RWPE2 (cell line): Measurements from ENCODE around the gene IGFBPL1.
A peak's percentile ranks its signal among the peaks of the same experiment; 100 is the strongest.

Source experiments
- ATAC-seq: fragments of 200-7000 bp; cut with Tn5 transposase; 3 replicates; pipeline ENCODE4 v1.9.1; 2021; ENCODE audit warnings: low read depth
- DNase-seq: peaks from one replicate; pipeline ENCODE4 v3.0.0-alpha.2; 2020; ENCODE audit warnings: low spot score
- H3K27ac ChIP-seq: fragments of 450-650 bp; 2 replicates; pipeline ENCODE4 v1.5.1; 2017; ENCODE audit warnings: mild to moderate bottlenecking; ENCODE audit not compliant: poor library complexity, severe bottlenecking
- H3K27me3 ChIP-seq: fragments of 250-450 bp; sonication (Bioruptor Pico); 2 replicates; pipeline ENCODE4 v1.5.1; 2021; ENCODE audit warnings: mild to moderate bottlenecking, moderate library complexity; ENCODE audit not compliant: insufficient read depth, poor library complexity, severe bottlenecking
- H3K36me3 ChIP-seq: fragments of 250-450 bp; sonication (Bioruptor Pico); 2 replicates; pipeline ENCODE4 v1.5.1; 2020; ENCODE audit warnings: low read depth, mild to moderate bottlenecking, moderate library complexity
- H3K4me1 ChIP-seq: fragments of 250-450 bp; sonication (Bioruptor Pico); 2 replicates; pipeline ENCODE4 v1.5.1; 2021; ENCODE audit warnings: mild to moderate bottlenecking, moderate library complexity; ENCODE audit not compliant: insufficient read depth, poor library complexity, severe bottlenecking
- H3K4me3 ChIP-seq: fragments of 250-450 bp; sonication (Bioruptor Pico); 2 replicates; pipeline ENCODE4 v1.5.1; 2021; ENCODE audit warnings: mild to moderate bottlenecking, moderate library complexity; ENCODE audit not compliant: severe bottlenecking
- H3K9me3 ChIP-seq: fragments of 250-450 bp; sonication (Bioruptor Pico); 2 replicates; pipeline ENCODE4 v1.5.1; 2021; ENCODE audit warnings: mild to moderate bottlenecking, moderate library complexity; ENCODE audit not compliant: severe bottlenecking
- CTCF ChIP-seq: fragments of 450-650 bp; IDR thresholded peaks from one replicate; pipeline ENCODE4 v1.5.1; 2017; ENCODE audit warnings: mild to moderate bottlenecking, moderate library complexity; ENCODE audit not compliant: poor library complexity, severe bottlenecking

The IGFBPL1 gene

GRCh38 chr9:38394416-38394815 is 29.8 kb downstream of the IGFBPL1 start:
- no peaks in the 10 kb centered on the region for H3K4me1 ChIP-seq

GRCh38 chr9:38393128-38393796 is 31.0 kb downstream of the IGFBPL1 start:
- ATAC-seq, result peak; percentile 2; the same call in 2 of the 3 replicates
- no peak for DNase-seq
- Histone ChIP-seq H3K4me1 (no peaks in the 10 kb centered on the region), H3K36me3 (peaks cover 41% of the 10 kb centered on the region), H3K27me3 (no peaks in the 10 kb centered on the region), H3K27ac (peak overlapping the region; percentile 48), H3K4me3 (peak overlapping the region; percentile 58), H3K9me3 (no peaks in the 10 kb centered on the region)
- no peak for TF ChIP-seq CTCF

More at GRCh38 chr9:38394416-38394815, 29.8 kb downstream of the IGFBPL1 start:
- ATAC-seq (no peak), DNase-seq (no peak)
- Histone ChIP-seq H3K36me3 (peaks cover 41% of the 10 kb centered on the region), H3K9me3 (no peaks in the 10 kb centered on the region), H3K27me3 (no peaks in the 10 kb centered on the region), H3K27ac (no peak overlapping the region), H3K4me3 (no peak overlapping the region)
- no peak for TF ChIP-seq CTCF

DNA sequence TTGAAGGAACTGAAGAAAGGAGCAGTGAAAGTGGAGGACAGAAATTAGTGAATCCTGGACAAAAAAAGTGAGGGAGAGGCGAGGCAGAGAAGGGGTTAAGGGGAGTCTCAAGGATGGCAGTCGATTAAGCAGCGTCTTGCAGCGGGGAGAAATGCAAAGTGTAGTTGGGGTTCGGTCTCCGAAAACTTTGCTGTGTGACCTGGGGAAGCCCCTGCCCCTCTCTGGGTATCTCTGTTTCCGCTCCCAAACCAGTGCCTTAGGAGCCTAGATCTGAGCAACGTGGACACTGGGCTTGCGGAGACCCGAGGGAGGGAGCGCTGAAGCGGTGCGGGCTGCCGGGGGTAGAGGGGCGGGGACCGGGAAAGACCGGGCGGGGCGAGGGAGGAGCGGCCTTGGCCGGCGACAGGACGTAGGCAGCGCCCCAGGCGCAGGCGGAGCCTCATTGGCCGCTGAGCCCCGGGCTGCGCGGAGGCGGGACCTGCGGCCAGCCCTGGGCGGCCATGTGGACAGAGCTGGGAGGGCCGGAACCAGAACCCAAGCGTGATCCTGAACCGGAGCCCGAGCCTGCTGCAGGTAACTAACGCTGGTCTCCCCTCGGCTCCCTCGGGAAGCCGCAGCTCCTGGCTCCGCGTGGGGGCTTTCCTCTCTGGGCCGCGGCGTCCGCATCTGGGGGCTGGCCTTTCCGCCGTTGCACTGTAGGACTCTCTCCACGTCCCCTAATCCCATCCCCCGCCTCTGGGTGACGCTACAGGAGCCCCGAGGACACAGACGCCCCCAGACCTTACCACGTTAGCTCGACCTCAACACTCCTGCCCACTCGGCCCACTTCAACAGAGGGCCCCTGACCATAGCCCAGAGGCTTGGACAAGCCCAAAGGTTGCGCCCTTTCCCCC is 31.8 kb downstream of the IGFBPL1 start, which contains the start of gene ALDH1B1:
Gene ALDH1B1, plus strand, starts transcription at position 468 of the 893 bp plus-strand sequence. CDS start 3,047 bp downstream, outside the sequence.
- Histone ChIP-seq H3K27ac (peak within 1 kb of the TSS; percentile 48), H3K9me3 (no peaks in the 10 kb centered on the region), H3K27me3 (no peaks in the 10 kb centered on the region), H3K4me3 (peak within 1 kb of the TSS; percentile 58), H3K4me1 (no peaks in the 10 kb centered on the region), H3K36me3 (peaks cover 36% of the 10 kb centered on the region)
- peak; percentile 25 for TF ChIP-seq CTCF
- peak; percentile 98 for ATAC-seq
- peak; percentile 82 for DNase-seq

DNA sequence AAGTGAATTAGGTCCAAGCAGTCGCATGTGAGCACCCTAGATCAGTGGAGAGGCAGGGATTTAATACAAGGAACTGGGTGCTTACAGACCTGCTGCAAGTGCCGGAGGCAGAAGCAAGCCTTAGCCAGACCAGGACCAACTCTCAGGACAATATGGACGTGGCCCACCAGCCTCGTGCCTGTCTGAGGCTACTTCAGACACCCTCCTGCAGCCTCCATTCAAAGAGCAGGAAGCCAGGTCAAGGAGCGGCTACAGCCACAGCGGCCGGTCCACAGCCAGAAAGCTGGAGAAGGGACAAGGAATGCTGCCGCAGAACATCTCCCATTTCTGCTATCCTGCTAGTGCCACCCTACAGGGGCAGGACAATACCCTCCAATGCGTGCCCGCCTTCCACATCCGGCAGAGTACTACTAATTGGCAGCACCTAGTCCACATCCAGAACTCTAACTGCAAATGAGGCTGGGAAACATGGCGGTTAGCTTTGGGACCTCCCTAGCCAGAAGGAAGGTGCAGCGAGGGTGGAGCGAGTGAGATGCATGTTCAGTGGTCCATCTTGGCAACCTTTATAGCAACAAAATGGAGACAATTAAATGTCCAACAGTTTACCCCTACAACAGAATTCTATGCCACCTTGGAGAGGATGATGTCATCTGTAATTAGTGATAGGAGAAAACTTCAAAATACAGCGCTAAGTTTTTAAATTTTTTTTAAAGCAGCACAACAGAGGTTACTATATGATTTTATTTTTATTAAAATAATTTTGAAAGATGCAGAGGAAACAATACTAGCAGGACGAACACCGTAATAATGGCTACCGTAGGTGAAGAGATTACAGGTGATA is 32.8 kb downstream of the IGFBPL1 start:
- H3K36me3 ChIP-seq, result peaks cover 26% of the 10 kb centered on the region
- DNase-seq (no peak), ATAC-seq (no peak)
- TF ChIP-seq CTCF, result no peak
- no peak overlapping the region for H3K4me3 ChIP-seq
- H3K9me3 ChIP-seq, result no peaks in the 10 kb centered on the region
- H3K27ac ChIP-seq, result no peak overlapping the region
- no peaks in the 10 kb centered on the region for H3K27me3 ChIP-seq
- no peaks in the 10 kb centered on the region for H3K4me1 ChIP-seq
